T-helper 2 cell (primary cell): Measurements from ENCODE around the gene HFE.
A peak's percentile ranks its signal among the peaks of the same experiment; 100 is the strongest.
"Not testable (repeated sequence)": the region's sequence is repeated elsewhere in the genome, so short reads cannot be mapped to it uniquely, and the experiment has no call there.

Experiments
- DNase-seq, 5 experiments: peaks; one replicate each; pipeline versions ENCODE4 v3.0.0 to v3.0.0-alpha.2; 2012 to 2022

Gene HFE

GRCh38 chr6:26059941-26060340, 27.3 kb upstream of the HFE start:
- DNase-seq: no peak

DNA sequence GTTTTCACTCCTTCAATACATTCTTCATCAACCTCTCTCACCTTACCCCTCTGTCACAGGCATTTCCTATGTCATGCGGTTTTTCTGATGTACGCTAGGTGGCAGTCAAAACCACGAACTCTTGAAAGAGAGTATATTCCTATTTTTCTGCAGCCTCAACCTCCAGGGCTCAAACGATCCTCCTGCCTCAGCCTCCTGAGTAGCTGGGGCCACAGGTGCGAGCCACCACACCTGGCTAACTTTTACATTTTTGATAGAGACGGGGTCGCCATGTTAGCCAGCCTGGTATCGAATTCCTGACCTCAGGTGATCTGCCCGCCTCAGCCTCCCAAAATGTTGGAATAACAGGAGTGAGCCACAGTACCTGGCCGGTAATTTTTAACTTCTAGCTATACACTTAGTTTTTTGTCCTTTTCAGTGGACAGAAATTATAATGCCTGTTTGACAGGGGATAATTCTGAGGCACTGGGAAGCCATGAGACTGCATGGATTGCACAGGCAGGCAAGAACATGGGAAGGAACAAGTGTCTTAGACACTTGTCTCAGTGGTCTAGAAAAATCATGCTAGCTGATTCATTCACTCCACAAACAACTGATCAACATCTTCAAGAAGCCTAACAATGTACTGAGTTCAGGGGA, 22.5 kb upstream of the HFE start:
- peak in 2 of 5 experiments; percentile 28 to 75 for DNase-seq

- peak in 3 of 5 experiments; percentile 33 to 85 (median 42) for DNase-seq
Observed at GRCh38 chr6:26065952-26066380, 21.3 kb upstream of the HFE start.

DNA sequence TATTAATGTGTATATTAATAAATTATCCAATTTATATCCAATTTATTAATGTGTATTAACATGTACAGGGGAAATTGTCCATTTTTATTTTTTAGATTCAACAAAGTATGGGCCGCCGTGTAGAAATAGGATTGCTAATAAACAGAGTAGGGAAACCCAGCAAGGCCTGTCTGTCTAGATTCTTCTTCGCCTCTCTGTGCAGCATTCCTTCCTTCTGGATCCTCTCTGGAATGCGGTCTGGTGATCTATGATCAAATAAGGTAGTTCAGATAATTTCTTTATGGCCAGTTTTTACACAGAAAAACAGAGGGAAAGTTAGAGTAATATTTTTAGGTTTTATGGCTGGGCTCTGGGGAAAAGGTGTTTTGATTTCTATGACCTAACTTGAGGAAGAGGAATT, 19.9 kb upstream of the HFE start:
- no peak for DNase-seq

- no peak for DNase-seq
Observed at GRCh38 chr6:26068036-26068435, 19.2 kb upstream of the HFE start.

- DNase-seq: no peak
Observed at GRCh38 chr6:26071135-26071534, 16.1 kb upstream of the HFE start.

DNA sequence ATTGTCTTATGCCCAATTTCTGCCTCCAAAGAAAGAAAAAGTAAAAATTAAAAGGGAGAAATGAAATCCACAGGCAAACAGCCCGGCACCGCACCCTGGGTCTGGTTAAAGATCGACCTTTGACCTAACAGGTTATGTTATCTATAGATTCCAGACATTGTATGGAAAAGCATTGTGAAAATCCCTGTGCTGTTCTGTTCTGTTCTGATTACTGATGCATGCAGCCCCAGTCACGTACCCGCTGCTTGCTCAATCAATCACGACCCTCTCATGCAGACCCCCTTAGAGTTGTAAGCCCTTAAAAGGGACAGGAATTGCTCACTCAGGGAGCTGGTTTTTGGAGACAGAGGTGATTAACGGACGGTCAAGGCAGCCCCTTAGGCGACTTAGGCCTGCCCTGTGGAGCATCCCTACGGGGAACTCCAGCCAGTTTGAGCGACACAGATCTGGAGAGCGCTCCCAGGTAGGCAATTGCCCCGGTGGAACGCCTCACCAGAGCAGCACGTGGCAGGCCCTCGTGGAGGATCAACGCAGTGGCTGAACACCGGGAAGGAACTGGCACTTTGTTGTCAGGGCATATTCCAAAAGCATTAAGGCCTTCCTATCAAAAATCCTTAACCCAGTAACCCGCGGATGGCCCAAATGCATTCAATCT, 12.0 kb upstream of the HFE start:
- DNase-seq: no peak

DNA sequence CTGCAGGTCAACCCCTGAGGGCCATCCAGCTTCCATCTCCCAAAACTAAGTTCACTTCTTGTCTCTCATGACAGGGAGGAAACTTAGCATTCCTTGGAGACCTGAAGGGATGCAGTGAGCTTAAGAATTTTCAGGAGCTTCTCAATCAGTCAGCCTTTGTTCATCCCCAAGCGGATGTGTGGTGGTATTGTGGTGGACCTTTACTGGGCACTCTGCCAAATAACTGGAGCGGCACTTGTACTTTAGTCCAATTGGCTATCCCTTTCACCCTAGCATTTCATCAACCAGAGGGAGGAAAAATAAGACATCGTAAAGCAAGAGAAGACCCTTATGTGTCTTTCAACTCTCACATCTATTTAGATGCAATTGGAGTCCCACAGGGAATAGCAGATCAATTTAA, 9.2 kb upstream of the HFE start:
- DNase-seq: not testable (repeated sequence)

DNA sequence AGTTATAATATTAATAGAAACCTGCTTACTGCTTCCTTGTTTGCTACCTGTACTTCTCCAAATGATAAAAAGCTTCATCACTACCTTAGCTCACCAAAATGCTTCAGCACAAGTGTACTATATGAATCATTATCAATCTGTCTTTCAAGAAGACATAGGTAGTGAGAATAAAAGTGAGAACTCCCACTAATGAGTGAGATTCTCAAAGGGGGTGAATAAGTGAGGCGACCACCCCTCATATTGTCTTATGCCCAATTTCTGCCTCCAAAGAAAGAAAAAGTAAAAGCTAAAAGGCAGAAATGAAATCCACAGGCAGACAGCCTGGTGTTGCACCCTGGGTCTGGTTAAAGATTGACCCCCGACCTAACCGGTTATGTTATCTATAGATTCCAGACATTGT, 6.1 kb upstream of the HFE start:
- not testable (repeated sequence) for DNase-seq

GRCh38 chr6:26086211-26086610, 1.0 kb upstream of the HFE start:
- peak in 3 of 5 experiments; percentile 21 to 78 (median 33) for DNase-seq

DNA sequence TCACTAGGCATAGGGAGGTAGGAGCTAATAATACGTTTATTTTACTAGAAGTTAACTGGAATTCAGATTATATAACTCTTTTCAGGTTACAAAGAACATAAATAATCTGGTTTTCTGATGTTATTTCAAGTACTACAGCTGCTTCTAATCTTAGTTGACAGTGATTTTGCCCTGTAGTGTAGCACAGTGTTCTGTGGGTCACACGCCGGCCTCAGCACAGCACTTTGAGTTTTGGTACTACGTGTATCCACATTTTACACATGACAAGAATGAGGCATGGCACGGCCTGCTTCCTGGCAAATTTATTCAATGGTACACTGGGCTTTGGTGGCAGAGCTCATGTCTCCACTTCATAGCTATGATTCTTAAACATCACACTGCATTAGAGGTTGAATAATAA, 1.1 kb downstream of the HFE start:
- no peak for DNase-seq

- DNase-seq: no peak
Observed at GRCh38 chr6:26089272-26089671, 2.0 kb downstream of the HFE start.

DNA sequence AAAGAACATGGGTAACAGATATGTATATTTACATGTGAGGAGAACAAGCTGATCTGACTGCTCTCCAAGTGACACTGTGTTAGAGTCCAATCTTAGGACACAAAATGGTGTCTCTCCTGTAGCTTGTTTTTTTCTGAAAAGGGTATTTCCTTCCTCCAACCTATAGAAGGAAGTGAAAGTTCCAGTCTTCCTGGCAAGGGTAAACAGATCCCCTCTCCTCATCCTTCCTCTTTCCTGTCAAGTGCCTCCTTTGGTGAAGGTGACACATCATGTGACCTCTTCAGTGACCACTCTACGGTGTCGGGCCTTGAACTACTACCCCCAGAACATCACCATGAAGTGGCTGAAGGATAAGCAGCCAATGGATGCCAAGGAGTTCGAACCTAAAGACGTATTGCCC, 5.2 kb downstream of the HFE start:
- no peak for DNase-seq

DNA sequence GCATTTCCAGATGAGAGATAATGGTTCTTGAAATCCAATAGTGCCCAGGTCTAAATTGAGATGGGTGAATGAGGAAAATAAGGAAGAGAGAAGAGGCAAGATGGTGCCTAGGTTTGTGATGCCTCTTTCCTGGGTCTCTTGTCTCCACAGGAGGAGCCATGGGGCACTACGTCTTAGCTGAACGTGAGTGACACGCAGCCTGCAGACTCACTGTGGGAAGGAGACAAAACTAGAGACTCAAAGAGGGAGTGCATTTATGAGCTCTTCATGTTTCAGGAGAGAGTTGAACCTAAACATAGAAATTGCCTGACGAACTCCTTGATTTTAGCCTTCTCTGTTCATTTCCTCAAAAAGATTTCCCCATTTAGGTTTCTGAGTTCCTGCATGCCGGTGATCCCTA, 6.8 kb downstream of the HFE start:
- no peak for DNase-seq

DNA sequence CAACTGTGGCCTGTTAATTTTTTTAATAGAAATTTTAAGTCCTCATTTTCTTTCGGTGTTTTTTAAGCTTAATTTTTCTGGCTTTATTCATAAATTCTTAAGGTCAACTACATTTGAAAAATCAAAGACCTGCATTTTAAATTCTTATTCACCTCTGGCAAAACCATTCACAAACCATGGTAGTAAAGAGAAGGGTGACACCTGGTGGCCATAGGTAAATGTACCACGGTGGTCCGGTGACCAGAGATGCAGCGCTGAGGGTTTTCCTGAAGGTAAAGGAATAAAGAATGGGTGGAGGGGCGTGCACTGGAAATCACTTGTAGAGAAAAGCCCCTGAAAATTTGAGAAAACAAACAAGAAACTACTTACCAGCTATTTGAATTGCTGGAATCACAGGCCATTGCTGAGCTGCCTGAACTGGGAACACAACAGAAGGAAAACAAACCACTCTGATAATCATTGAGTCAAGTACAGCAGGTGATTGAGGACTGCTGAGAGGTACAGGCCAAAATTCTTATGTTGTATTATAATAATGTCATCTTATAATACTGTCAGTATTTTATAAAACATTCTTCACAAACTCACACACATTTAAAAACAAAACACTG, 10.1 kb downstream of the HFE start:
- DNase-seq: peak in 4 of 5 experiments; percentile 35 to 66 (median 48)

GRCh38 chr6:26103141-26103769, 16.0 kb downstream of the HFE start:
- DNase-seq: no peak

DNA sequence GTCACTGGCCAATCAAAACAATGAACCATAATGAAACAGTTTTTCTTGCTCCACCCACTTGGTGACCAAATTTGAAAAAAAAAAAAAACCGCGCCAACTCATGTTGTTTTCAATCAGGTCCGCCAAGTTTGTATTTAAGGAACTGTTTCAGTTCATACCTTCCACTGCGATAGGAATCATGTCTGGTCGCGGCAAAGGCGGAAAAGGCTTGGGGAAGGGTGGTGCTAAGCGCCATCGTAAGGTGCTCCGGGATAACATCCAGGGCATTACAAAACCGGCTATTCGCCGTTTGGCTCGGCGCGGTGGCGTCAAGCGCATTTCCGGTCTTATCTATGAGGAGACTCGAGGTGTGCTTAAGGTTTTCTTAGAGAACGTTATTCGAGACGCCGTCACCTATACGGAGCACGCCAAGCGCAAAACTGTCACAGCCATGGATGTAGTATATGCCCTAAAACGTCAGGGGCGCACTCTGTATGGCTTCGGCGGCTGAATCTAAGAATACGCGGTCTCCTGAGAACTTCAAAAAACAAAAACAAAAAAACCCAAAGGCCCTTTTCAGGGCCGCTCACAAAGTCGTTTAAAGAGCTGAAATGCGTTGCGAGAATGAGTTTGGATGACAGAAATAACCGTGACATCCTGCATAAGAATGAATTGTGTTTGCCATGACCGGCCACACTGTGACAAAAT, 16.7 kb downstream of the HFE start:
- DNase-seq: peak; percentile 59 to 97 (median 85)

GRCh38 chr6:26104457-26105108, 17.4 kb downstream of the HFE start:
- DNase-seq: peak in 1 of 5 experiments; percentile 49

DNA sequence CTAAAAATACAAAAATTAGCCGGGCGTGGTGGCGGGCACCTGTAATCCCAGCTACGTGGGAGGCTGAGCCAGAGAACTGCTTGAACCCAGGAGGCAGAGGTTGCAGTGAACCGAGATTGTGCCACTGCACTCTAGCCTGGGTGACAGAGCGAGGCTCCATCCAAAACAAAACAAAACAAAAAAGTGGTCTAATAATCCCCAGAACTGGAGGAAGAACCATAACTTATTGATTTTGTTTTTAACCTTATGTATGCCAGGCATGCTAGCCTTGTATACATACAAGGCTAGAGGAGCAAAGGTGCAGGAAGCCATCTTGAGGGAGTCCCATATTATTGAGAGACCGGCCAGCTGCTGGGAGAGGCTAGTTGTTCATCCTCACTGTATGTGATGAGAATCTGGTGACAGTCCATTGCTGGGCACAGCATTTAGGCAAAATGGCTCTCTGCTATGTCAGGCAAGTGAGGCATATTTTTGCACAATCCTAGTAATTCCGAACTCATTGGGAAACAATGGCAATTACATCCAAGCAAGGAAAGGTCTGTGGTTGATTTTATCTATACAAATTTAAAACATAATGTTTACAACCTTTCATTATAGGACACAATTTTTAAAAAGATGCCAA, 18.0 kb downstream of the HFE start:
- no peak for DNase-seq

DNA sequence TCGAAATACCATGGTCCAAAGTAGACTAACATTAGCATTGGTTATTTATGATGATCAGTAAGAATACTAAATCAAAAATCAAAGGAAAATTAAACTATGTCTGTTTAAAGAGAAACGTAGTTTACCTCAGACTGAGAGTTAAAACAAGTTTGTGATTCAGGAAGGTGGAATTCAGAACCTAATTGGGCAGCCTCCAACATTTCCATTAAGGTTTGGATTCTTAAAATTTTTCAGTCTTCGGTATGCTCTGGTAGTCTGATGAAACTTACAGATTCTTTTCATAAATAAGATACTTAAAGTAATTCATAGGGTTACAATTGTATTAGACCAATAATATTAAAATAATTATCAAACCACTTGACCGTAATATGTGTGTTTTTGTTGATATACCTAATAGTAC, 18.6 kb downstream of the HFE start:
- DNase-seq: no peak

- no peak for DNase-seq
Observed at GRCh38 chr6:26107935-26108334, 20.7 kb downstream of the HFE start.

GRCh38 chr6:26109772-26110171, 22.5 kb downstream of the HFE start:
- no peak for DNase-seq
